Esophagus muscularis mucosa (tissue), 4 donors: ENCODE results near the gene CFAP52. TPM values are rescaled to one million over a fixed set of nuclear protein-coding genes. Genes with fewer than 3 reads are reported as not detected.

ENCODE experiments used
- DNase-seq: peaks from one replicate; pipeline ENCODE4 v3.0.0-alpha.2; 2017; ENCODE audit errors: extremely low spot score
- H3K27ac ChIP-seq, 4 donors: fragments of 200-600 bp; sonication (generic); replicated peaks in 1 of 4; 1 replicate in 3 of 4; 2 replicates in 1 of 4; pipeline ENCODE4 v1.5.1; 2016 to 2019; ENCODE audit warnings: mild to moderate bottlenecking in 1 of 4
- H3K27me3 ChIP-seq, 4 donors: fragments of 200-600 bp; sonication (generic); one replicate each; pipeline versions ENCODE4 v1.5.1 to v1.6.0; 2016 to 2019
- H3K36me3 ChIP-seq, 4 donors: fragments of 200-600 bp; sonication (generic); one replicate each; pipeline ENCODE4 v1.5.1; 2016 to 2019
- H3K4me1 ChIP-seq, 4 donors: fragments of 200-600 bp; sonication (generic); one replicate each; pipeline ENCODE4 v1.5.1; 2016 to 2019
- H3K4me3 ChIP-seq, 4 donors: fragments of 200-600 bp; sonication (generic); 1 replicate in 2 of 4; 2 replicates in 2 of 4; pipeline ENCODE4 v1.5.1; 2016 to 2019; ENCODE audit warnings: mild to moderate bottlenecking in 4 of 4, moderate library complexity in 1 of 4
- H3K9me3 ChIP-seq, 4 donors: fragments of 200-600 bp; sonication (generic); 1 replicate in 3 of 4; 2 replicates in 1 of 4; pipeline ENCODE4 v1.5.1; 2016 to 2019
- EP300 ChIP-seq: sonication (generic); formaldehyde crosslinking; IDR thresholded peaks from one replicate; pipeline ENCODE4 v1.6.1; 2017; ENCODE audit warnings: antibody characterized with exemption
- POLR2A ChIP-seq: fragments of 450-650 bp; IDR thresholded peaks from one replicate; pipeline ENCODE4 v1.6.1; 2017; ENCODE audit warnings: antibody characterized with exemption, moderate library complexity, mild to moderate bottlenecking, low read depth
- POLR2AphosphoS5 ChIP-seq, 2 donors: sonication (generic); formaldehyde crosslinking; IDR thresholded peaks; one replicate each; pipeline ENCODE4 v1.6.1; 2017; ENCODE audit warnings: antibody characterized with exemption in 2 of 2
- WGBS: methylation state at CpG from one replicate; pipeline ENCODE4 v1.1.5; 2018; 5-methylcytosine and 5-hydroxymethylcytosine counted together
- intact Hi-C: fragments of 100-400 bp; cut with DNase I; formaldehyde crosslinking; loops from one replicate; pipeline ENCODE4 v1.15.1; 2023
- total RNA-seq, 4 donors: library from RNA; depleted of rRNA; stranded (reverse); fragments of >200 nt; gene quantifications; one replicate each; pipeline versions ENCODE4 v1.1.0 to v1.2.1, GENCODE V29; 2016
- TF ChIP-seq, protein P1 (sequence below), 3 experiments: fragments of 200-600 bp in 2 of 3; fragments of 450-650 bp in 1 of 3; sonication (generic) in 2 of 3; IDR thresholded peaks; one replicate each; pipeline ENCODE4 v1.5.1; 2017 to 2019; ENCODE audit warnings: antibody characterized with exemption in 3 of 3, mild to moderate bottlenecking in 2 of 3, moderate library complexity in 1 of 3

The CFAP52 gene
- total RNA-seq, 4 donors from 2014 or later: 0.83 to 1.2 TPM; not detected in 2

DNA sequence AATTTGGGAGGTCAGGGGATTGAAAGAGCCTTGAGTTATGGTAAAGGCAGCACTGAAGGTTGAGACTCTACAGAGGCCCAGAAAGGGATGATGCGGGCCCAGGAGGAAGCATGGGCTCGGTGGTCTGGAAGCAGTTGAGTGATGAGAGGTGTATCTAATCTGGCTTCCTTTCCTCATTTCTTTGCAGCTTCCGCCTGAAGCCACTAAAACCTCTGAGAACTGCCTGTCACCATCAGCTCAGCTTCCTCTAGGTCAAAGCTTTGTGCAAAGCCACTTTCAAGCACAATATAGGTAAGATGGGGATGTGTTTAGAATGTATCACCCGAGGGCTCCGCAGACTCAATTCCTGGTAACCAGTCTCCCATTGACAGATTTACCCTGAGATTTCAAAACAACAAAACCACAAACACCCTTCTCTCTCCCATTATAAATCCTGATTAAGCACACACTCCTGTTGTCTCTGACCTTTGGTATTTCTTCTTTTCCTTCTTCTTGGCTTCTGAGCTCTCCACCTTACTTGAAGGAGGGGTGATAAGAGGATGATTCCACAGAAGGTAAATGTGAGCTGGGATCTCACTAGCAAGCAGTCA lies 90.1 kb downstream of the CFAP52 start:
- Histone ChIP-seq H3K4me1 (no peaks in the 10 kb centered on the region), H3K27me3 (peaks cover 0 to 21% (median 2%) of the 10 kb centered on the region in 4 donors), H3K36me3 (no peaks in the 10 kb centered on the region), H3K27ac (no peak overlapping the region), H3K4me3 (no peak overlapping the region), H3K9me3 (peaks cover 0 to 12% (median 0%) of the 10 kb centered on the region in 4 donors)
- 84% methylated on average over 5 of the region's 5 CpGs for WGBS
- intact Hi-C loops: no loop called here
- DNase-seq: no peak
- no peak for TF ChIP-seq EP300
- TF ChIP-seq, protein P1, sequence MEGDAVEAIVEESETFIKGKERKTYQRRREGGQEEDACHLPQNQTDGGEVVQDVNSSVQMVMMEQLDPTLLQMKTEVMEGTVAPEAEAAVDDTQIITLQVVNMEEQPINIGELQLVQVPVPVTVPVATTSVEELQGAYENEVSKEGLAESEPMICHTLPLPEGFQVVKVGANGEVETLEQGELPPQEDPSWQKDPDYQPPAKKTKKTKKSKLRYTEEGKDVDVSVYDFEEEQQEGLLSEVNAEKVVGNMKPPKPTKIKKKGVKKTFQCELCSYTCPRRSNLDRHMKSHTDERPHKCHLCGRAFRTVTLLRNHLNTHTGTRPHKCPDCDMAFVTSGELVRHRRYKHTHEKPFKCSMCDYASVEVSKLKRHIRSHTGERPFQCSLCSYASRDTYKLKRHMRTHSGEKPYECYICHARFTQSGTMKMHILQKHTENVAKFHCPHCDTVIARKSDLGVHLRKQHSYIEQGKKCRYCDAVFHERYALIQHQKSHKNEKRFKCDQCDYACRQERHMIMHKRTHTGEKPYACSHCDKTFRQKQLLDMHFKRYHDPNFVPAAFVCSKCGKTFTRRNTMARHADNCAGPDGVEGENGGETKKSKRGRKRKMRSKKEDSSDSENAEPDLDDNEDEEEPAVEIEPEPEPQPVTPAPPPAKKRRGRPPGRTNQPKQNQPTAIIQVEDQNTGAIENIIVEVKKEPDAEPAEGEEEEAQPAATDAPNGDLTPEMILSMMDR (IDR thresholded peaks at IDR 0.05): no peak
- TF ChIP-seq POLR2AphosphoS5 (IDR thresholded peaks at IDR 0.05): no peak
- no peak for TF ChIP-seq POLR2A

DNA sequence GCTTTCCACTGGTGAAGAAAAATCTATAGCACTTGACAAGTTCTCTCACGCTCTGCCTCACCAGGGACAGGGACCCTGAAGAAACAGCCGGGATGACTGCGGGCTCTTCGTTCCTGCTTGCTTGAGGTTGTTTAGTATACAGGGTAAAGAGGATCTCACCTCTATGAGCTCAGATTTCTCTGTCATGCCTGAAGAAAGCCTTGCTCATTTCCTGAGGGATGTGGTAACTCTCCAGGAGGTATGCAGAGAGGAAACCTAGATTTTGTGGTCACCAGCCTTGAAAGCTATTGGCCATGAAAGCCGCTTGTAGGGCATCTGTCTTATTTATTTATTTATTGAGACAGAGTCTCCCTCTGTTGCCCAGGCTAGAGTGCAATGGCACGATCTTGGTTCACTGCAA lies 92.1 kb downstream of the CFAP52 start:
- intact Hi-C loops: no loop called here
- Histone ChIP-seq H3K4me1 (no peaks in the 10 kb centered on the region), H3K27ac (no peak overlapping the region), H3K9me3 (peaks cover 0 to 12% (median 0%) of the 10 kb centered on the region in 4 donors), H3K4me3 (no peak overlapping the region), H3K36me3 (no peaks in the 10 kb centered on the region), H3K27me3 (peaks cover 0 to 21% (median 2%) of the 10 kb centered on the region in 4 donors)
- no peak for DNase-seq
- TF ChIP-seq, protein P1 (IDR thresholded peaks at IDR 0.05): no peak
- no peak for TF ChIP-seq POLR2AphosphoS5 (IDR thresholded peaks at IDR 0.05)
- TF ChIP-seq EP300: no peak
- TF ChIP-seq POLR2A: no peak
- WGBS: 50% methylated on average over 6 of the region's 6 CpGs

DNA sequence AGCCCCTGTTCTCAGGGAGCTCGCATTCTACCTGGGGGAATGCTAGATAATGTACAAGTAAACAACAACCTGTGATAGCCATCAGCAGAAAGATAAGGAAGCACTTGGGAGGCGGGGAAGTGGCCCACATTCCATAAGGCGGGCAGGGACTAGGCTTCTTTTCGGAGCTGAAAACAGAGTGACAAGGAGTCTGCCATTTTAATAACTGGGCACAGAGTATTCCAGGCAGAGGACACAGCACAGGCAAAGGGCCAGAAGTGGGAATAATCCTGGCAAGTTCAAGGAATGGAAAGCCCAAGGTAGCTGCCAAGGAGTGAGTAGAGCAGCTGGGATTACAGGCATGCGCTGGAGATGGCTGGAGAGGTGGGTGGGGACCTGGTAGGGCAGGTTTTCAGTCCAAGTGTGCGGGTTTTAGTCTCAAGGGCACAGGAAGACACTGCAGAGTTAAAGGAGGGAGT lies 93.1 kb downstream of the CFAP52 start:
- intact Hi-C loops: no loop called here
- DNase-seq: no peak
- 81% methylated on average over 6 of the region's 6 CpGs for WGBS

DNA sequence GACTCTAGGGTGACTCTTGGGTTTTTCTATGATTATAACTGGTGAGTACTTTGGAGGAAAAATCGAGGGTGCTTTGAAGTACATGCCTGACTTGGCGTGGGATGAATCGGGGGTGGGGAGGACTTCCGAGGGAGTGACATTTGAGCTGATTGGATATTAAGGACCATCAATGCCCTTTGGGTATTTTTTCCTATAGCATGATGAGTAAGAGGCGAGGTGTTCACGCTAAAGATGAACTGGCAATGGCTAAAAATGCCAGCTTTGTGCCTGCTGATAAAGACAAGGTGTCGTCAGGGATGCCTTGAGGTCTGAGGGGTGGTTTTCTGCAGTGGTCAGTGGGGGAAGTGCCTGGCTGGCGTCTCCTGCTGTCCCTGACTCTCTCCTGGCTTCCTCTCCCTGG lies 94.2 kb downstream of the CFAP52 start:
- WGBS: 74% methylated on average over 8 of the region's 8 CpGs
- no peaks in the 10 kb centered on the region for H3K4me1 ChIP-seq
- intact Hi-C loops: no loop called here
- no peak for TF ChIP-seq POLR2A
- TF ChIP-seq, protein P1 (IDR thresholded peaks at IDR 0.05): no peak
- TF ChIP-seq EP300: no peak
- no peak for TF ChIP-seq POLR2AphosphoS5 (IDR thresholded peaks at IDR 0.05)
- H3K27ac ChIP-seq: no peak overlapping the region
- DNase-seq: no peak
- H3K27me3 ChIP-seq: peaks cover 0 to 18% (median 2%) of the 10 kb centered on the region in 4 donors
- H3K9me3 ChIP-seq: peaks cover 0 to 7% (median 0%) of the 10 kb centered on the region in 4 donors
- no peak overlapping the region for H3K4me3 ChIP-seq
- no peaks in the 10 kb centered on the region for H3K36me3 ChIP-seq

More for the DNA sequence above, 93.1 kb downstream of the CFAP52 start:
- H3K4me3 ChIP-seq: no peak overlapping the region
- H3K36me3 ChIP-seq: no peaks in the 10 kb centered on the region
- H3K4me1 ChIP-seq: no peaks in the 10 kb centered on the region
- H3K9me3 ChIP-seq: peaks cover 0 to 12% (median 0%) of the 10 kb centered on the region in 4 donors
- H3K27me3 ChIP-seq: peaks cover 0 to 21% (median 2%) of the 10 kb centered on the region in 4 donors
- TF ChIP-seq, protein P1 (IDR thresholded peaks at IDR 0.05): no peak
- TF ChIP-seq EP300 (no peak), POLR2AphosphoS5 (IDR thresholded peaks at IDR 0.05) (no peak), POLR2A (no peak)
- no peak overlapping the region for H3K27ac ChIP-seq
